ENCODE results near the gene ZNF213.

The ZNF213 gene

GRCh38 chr16:3097266-3097665 lies 37.6 kb upstream of the ZNF213 start:
- TF ChIP-seq CTCF (IDR thresholded peaks at IDR 0.05; ENCODE audit: borderline replicate concordance, insufficient read depth, low read depth, low read length) = no peak
- no peak overlapping the region for H3K4me3 ChIP-seq (ENCODE audit: low read depth, low read length)

GRCh38 chr16:3098459-3099394 lies 36.1 kb upstream of the ZNF213 start, which contains the start of gene ZSCAN10:
Gene ZSCAN10, minus strand, starts transcription at chr16:3099294. Its CDS starts 6,357 bp downstream, at chr16:3092937.
- no peak for TF ChIP-seq CTCF (IDR thresholded peaks at IDR 0.05; ENCODE audit: borderline replicate concordance, insufficient read depth, low read depth, low read length)
- no peak within 1 kb of the TSS for H3K4me3 ChIP-seq (ENCODE audit: low read depth, low read length)

GRCh38 chr16:3099395-3099731 lies 35.5 kb upstream of the ZNF213 start:
- no peak overlapping the region for H3K4me3 ChIP-seq (ENCODE audit: low read depth, low read length)
- no peak for TF ChIP-seq CTCF (IDR thresholded peaks at IDR 0.05; ENCODE audit: borderline replicate concordance, insufficient read depth, low read depth, low read length)

- no peak overlapping the region for H3K4me3 ChIP-seq (ENCODE audit: low read depth, low read length)
- TF ChIP-seq CTCF (IDR thresholded peaks at IDR 0.05; ENCODE audit: borderline replicate concordance, insufficient read depth, low read depth, low read length) = no peak
Observed at GRCh38 chr16:3099732-3100499, 34.9 kb upstream of the ZNF213 start.

- peak; percentile 66 for TF ChIP-seq CTCF (IDR thresholded peaks at IDR 0.05; ENCODE audit: borderline replicate concordance, insufficient read depth, low read depth, low read length)
- H3K4me3 ChIP-seq (ENCODE audit: low read depth, low read length) = no peak overlapping the region
Observed at GRCh38 chr16:3101018-3101840, 33.6 kb upstream of the ZNF213 start.

- H3K4me3 ChIP-seq (ENCODE audit: low read depth, low read length) = no peak overlapping the region
- no peak for TF ChIP-seq CTCF (IDR thresholded peaks at IDR 0.05; ENCODE audit: borderline replicate concordance, insufficient read depth, low read depth, low read length)
Observed at GRCh38 chr16:3101841-3102470, 32.9 kb upstream of the ZNF213 start.

Measured in GM12875 (cell line).